GM12892 (cell line): ENCODE data around the gene TNPO3.

ENCODE experiments used
- DNase-seq: peaks from one replicate; pipeline ENCODE4 v3.0.0; 2011; ENCODE audit not compliant: insufficient read length
- FAIRE-seq: peaks from 2 replicates; lab custom pipeline; 2011; peaks lifted over from hg19 to GRCh38; lab: Jason Lieb, UNC
- POLR2A ChIP-seq: IDR thresholded peaks from 2 replicates; pipeline ENCODE4 v1.6.1; 2011; ENCODE audit warnings: low read depth, low read length, control low read depth
- POLR2AphosphoS5 ChIP-seq: IDR thresholded peaks from 2 replicates; pipeline ENCODE4 v1.6.1; 2011; ENCODE audit warnings: low read depth, low read length, control low read depth
- TAF1 ChIP-seq: IDR thresholded peaks from 2 replicates; pipeline ENCODE4 v1.6.1; 2011; ENCODE audit warnings: low read depth, mild to moderate bottlenecking, control low read depth, low read length, borderline replicate concordance

The TNPO3 gene

GRCh38 chr7:128939075-128939860 is 115.6 kb downstream of the TNPO3 start:
- peak; percentile 37 for DNase-seq
- FAIRE-seq, result no peak
- peak; percentile 74 for TF ChIP-seq POLR2AphosphoS5
- TF ChIP-seq TAF1, result peak; percentile 37; the same call in 1 of the 2 replicates
- peak; percentile 69 for TF ChIP-seq POLR2A

GRCh38 chr7:128938544-128939074 is 116.3 kb downstream of the TNPO3 start:
- DNase-seq, result peak; percentile 47
- peak; percentile 24 for FAIRE-seq
- TF ChIP-seq POLR2A (peak; percentile 63; the same call in 1 of the 2 replicates), POLR2AphosphoS5 (peak; percentile 75), TAF1 (no peak)

GRCh38 chr7:128937647-128938543 is 117.0 kb downstream of the TNPO3 start, which contains the start of gene IRF5:
TSS of gene IRF5 (plus strand) at chr7:128937927. CDS start at chr7:128942082, 4,155 bp downstream.
- DNase-seq (peak; percentile 38), FAIRE-seq (no peak)
- TF ChIP-seq POLR2A (peak; percentile 68; the same call in 1 of the 2 replicates), TAF1 (peak; percentile 27; the same call in 1 of the 2 replicates), POLR2AphosphoS5 (peak; percentile 84)

- TF ChIP-seq POLR2AphosphoS5, result no peak
- 0 out of 2 replicates have a peak, but pooled peaks have one; percentile 34 for TF ChIP-seq TAF1
- FAIRE-seq (peak; percentile 90), DNase-seq (no peak)
Observed at GRCh38 chr7:128937271-128937646, 117.7 kb downstream of the TNPO3 start.

GRCh38 chr7:128936798-128937197 is 118.1 kb downstream of the TNPO3 start:
- no peak for DNase-seq
- FAIRE-seq, result peak; percentile 81
- TF ChIP-seq TAF1 (no peak), POLR2A (no peak), POLR2AphosphoS5 (no peak)

- FAIRE-seq, result peak; percentile 73
- TF ChIP-seq POLR2AphosphoS5, result no peak
- TF ChIP-seq POLR2A, result no peak; the same call in 1 of the 2 replicates
- no peak for TF ChIP-seq TAF1
- DNase-seq, result no peak
Observed at GRCh38 chr7:128935342-128935730, 119.6 kb downstream of the TNPO3 start.

- peak; percentile 94 for FAIRE-seq
Observed at GRCh38 chr7:128934361-128935341, 120.3 kb downstream of the TNPO3 start.

GRCh38 chr7:128933180-128933891 is 121.6 kb downstream of the TNPO3 start:
- TF ChIP-seq POLR2AphosphoS5 (0 out of 2 replicates have a peak, but pooled peaks have one; percentile 47), POLR2A (peak; percentile 85; the same call in 1 of the 2 replicates), TAF1 (0 out of 2 replicates have a peak, but pooled peaks have one; percentile 41)
- FAIRE-seq (peak; percentile 97), DNase-seq (peak; percentile 58)

More at GRCh38 chr7:128934361-128935341, 120.3 kb downstream of the TNPO3 start:
- TF ChIP-seq POLR2A (peak; percentile 59), POLR2AphosphoS5 (peak; percentile 75), TAF1 (no peak; the same call in 1 of the 2 replicates)
- peak; percentile 58 for DNase-seq

GRCh38 chr7:128932862-128933179 is 122.1 kb downstream of the TNPO3 start:
- no peak for TF ChIP-seq TAF1
- no peak for TF ChIP-seq POLR2AphosphoS5
- no peak for TF ChIP-seq POLR2A
- no peak for DNase-seq
- FAIRE-seq, result no peak
